Measurements from ENCODE around the gene UNC5C.

UNC5C gene

DNA sequence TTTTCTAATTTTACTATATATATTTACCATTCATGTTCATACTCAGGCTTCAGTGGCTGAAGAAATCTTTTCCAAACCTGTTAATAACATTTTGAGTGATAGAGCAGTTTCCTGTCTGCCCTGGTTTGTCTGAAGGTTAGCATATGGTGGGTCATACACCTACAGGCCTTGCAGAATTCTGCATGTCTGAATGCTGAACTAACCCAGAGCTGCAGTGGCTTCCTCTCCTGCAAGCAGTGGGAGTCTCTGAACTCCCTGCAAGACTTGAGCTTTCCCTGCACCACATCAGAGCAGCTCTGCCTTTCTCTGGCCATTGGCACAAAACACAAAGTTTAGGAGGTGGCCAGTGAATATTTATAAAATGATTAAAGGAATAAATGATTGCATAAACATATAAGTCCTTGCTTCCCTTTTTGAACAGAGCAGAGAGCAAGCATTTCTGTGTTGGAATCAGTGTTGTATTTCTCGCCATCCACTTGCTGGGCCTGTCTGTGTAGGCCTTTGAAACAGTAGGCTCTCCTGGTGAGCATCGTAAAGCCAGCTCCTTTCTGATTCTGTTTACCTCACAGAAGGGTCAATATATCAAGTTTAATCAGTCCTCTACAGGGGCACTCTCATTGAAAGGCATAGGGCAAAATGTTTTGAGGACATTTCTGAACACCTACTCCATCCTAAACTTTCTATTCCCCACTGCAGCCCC, 15.0 kb upstream of the UNC5C start:
- Histone ChIP-seq H3K36me3 (ENCODE audit: control insufficient read depth in 2 of 2, insufficient read depth in 1 of 2, low read length in 2 of 2) (no peaks in the 10 kb centered on the region), H3K4me3 (ENCODE audit: low read depth, low read length) (no peak overlapping the region), H3K4me1 (ENCODE audit: control insufficient read depth, insufficient read depth, low read length) (no peaks in the 10 kb centered on the region), H3K9me3 (ENCODE audit: control insufficient read depth, insufficient read depth, low read depth, low read length) (no peaks in the 10 kb centered on the region), H3K27ac (ENCODE audit: extremely low read depth, low read depth, low read length) (no peak overlapping the region)
- TF ChIP-seq ZNF10 (tag by site-specific recombination; IDR thresholded peaks at IDR 0.05) (no peak), ZXDB (tag by site-specific recombination; IDR thresholded peaks at IDR 0.05) (no peak), ZNF473 (tag by site-specific recombination; IDR thresholded peaks at IDR 0.05) (no peak), ZNF530 (tag by site-specific recombination; IDR thresholded peaks at IDR 0.05; ENCODE audit: low read depth) (no peak), ZNF585B (tag by site-specific recombination; IDR thresholded peaks at IDR 0.05) (no peak), ZNF121 (tag by site-specific recombination; IDR thresholded peaks at IDR 0.05) (no peak), ZNF175 (tag by site-specific recombination; IDR thresholded peaks at IDR 0.05) (no peak), ZNF335 (tag by site-specific recombination; conservative IDR thresholded peaks at IDR 0.05) (no peak), ZNF133 (tag by site-specific recombination; IDR thresholded peaks at IDR 0.05) (no peak), ZEB2 (tag by site-specific recombination; IDR thresholded peaks at IDR 0.05) (no peak), SP7 (tag by site-specific recombination; IDR thresholded peaks at IDR 0.05) (no peak), ZNF776 (tag by site-specific recombination; IDR thresholded peaks at IDR 0.05; ENCODE audit: borderline replicate concordance) (no peak)
- TF ChIP-seq, protein P1, sequence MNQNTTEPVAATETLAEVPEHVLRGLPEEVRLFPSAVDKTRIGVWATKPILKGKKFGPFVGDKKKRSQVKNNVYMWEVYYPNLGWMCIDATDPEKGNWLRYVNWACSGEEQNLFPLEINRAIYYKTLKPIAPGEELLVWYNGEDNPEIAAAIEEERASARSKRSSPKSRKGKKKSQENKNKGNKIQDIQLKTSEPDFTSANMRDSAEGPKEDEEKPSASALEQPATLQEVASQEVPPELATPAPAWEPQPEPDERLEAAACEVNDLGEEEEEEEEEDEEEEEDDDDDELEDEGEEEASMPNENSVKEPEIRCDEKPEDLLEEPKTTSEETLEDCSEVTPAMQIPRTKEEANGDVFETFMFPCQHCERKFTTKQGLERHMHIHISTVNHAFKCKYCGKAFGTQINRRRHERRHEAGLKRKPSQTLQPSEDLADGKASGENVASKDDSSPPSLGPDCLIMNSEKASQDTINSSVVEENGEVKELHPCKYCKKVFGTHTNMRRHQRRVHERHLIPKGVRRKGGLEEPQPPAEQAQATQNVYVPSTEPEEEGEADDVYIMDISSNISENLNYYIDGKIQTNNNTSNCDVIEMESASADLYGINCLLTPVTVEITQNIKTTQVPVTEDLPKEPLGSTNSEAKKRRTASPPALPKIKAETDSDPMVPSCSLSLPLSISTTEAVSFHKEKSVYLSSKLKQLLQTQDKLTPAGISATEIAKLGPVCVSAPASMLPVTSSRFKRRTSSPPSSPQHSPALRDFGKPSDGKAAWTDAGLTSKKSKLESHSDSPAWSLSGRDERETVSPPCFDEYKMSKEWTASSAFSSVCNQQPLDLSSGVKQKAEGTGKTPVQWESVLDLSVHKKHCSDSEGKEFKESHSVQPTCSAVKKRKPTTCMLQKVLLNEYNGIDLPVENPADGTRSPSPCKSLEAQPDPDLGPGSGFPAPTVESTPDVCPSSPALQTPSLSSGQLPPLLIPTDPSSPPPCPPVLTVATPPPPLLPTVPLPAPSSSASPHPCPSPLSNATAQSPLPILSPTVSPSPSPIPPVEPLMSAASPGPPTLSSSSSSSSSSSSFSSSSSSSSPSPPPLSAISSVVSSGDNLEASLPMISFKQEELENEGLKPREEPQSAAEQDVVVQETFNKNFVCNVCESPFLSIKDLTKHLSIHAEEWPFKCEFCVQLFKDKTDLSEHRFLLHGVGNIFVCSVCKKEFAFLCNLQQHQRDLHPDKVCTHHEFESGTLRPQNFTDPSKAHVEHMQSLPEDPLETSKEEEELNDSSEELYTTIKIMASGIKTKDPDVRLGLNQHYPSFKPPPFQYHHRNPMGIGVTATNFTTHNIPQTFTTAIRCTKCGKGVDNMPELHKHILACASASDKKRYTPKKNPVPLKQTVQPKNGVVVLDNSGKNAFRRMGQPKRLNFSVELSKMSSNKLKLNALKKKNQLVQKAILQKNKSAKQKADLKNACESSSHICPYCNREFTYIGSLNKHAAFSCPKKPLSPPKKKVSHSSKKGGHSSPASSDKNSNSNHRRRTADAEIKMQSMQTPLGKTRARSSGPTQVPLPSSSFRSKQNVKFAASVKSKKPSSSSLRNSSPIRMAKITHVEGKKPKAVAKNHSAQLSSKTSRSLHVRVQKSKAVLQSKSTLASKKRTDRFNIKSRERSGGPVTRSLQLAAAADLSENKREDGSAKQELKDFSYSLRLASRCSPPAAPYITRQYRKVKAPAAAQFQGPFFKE (tag by site-specific recombination; IDR thresholded peaks at IDR 0.05; ENCODE audit: borderline replicate concordance) = no peak
- TF ChIP-seq, protein P2, sequence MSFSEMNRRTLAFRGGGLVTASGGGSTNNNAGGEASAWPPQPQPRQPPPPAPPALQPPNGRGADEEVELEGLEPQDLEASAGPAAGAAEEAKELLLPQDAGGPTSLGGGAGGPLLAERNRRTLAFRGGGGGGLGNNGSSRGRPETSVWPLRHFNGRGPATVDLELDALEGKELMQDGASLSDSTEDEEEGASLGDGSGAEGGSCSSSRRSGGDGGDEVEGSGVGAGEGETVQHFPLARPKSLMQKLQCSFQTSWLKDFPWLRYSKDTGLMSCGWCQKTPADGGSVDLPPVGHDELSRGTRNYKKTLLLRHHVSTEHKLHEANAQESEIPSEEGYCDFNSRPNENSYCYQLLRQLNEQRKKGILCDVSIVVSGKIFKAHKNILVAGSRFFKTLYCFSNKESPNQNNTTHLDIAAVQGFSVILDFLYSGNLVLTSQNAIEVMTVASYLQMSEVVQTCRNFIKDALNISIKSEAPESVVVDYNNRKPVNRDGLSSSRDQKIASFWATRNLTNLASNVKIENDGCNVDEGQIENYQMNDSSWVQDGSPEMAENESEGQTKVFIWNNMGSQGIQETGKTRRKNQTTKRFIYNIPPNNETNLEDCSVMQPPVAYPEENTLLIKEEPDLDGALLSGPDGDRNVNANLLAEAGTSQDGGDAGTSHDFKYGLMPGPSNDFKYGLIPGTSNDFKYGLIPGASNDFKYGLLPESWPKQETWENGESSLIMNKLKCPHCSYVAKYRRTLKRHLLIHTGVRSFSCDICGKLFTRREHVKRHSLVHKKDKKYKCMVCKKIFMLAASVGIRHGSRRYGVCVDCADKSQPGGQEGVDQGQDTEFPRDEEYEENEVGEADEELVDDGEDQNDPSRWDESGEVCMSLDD (tag by site-specific recombination; IDR thresholded peaks at IDR 0.05) = no peak
- TF ChIP-seq, protein P3, sequence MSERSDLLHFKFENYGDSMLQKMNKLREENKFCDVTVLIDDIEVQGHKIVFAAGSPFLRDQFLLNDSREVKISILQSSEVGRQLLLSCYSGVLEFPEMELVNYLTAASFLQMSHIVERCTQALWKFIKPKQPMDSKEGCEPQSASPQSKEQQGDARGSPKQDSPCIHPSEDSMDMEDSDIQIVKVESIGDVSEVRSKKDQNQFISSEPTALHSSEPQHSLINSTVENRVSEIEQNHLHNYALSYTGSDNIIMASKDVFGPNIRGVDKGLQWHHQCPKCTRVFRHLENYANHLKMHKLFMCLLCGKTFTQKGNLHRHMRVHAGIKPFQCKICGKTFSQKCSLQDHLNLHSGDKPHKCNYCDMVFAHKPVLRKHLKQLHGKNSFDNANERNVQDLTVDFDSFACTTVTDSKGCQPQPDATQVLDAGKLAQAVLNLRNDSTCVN (tag by site-specific recombination; optimal IDR thresholded peaks at IDR 0.05) = no peak
- ChIA-PET POLR2A (no interaction called here), CTCF (interaction anchor here (0.7 kb wide), 1 partner anchor 127 kb away, joined by 3 read pairs; no protein-coding TSS in a partner anchor)

DNA sequence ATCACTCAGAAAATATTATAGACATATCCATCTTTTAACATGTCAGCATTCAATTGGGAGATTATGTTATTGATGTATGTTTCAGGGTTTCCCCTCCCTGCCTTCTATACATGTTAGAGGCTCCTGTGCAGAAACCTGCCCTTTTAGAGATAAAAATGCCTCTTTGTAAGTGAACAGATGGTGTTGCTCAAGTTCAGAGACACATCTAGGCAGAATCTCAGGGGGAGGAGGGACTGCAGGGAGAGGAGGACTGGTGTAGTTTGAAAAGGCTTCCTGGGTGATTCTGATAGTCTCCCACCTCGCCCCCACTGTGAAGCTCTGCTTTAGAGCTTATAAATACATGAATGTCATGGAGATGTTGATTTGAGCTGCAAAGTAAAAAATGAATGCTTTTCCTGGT, 12.0 kb upstream of the UNC5C start:
- Histone ChIP-seq H3K9me3 (ENCODE audit: control insufficient read depth, insufficient read depth, low read depth, low read length) (no peaks in the 10 kb centered on the region), H3K27ac (ENCODE audit: extremely low read depth, low read depth, low read length) (no peak overlapping the region), H3K4me3 (ENCODE audit: low read depth, low read length) (no peak overlapping the region), H3K4me1 (ENCODE audit: control insufficient read depth, insufficient read depth, low read length) (no peaks in the 10 kb centered on the region), H3K36me3 (ENCODE audit: control insufficient read depth in 2 of 2, insufficient read depth in 1 of 2, low read length in 2 of 2) (no peaks in the 10 kb centered on the region)
- POLR2A ChIA-PET = no interaction called here
- CTCF ChIA-PET = no interaction called here
- TF ChIP-seq ZNF366 (tag by site-specific recombination; conservative IDR thresholded peaks at IDR 0.05) = no peak

All from HEK293 (cell line).